Endothelial cell of umbilical vein (primary cell): ENCODE results near the gene NT5DC1. TPM values are rescaled to one million over a fixed set of nuclear protein-coding genes. Genes with fewer than 3 reads are reported as not detected.

ENCODE experiments used
- BruUV-seq: library from RNA; stranded (reverse); fragments of 400-500 nt; replicated peaks from 2 replicates; lab custom pipeline; 2021; lab: Mats Ljungman, UMichigan
- CTCF ChIA-PET: fragments of 300-600, 350-600 bp; sonication (Branson Sonifier 250); formaldehyde crosslinking; loops from one replicate; lab custom pipeline; 2021; ENCODE audit warnings: antibody characterized with exemption, inconsistent platforms; lab: Charles Lee
- POLR2A ChIA-PET: fragments of 300-600, 350-600 bp; sonication (Branson Sonifier 250); formaldehyde crosslinking; loops from one replicate; lab custom pipeline; 2021; ENCODE audit warnings: antibody characterized with exemption, inconsistent platforms; lab: Charles Lee
- DNase-seq: peaks from one replicate; pipeline ENCODE4 v3.0.0-alpha.2; 2011; ENCODE audit warnings: low read depth, low spot score
- FAIRE-seq: peaks from 2 replicates; lab custom pipeline; 2011; peaks lifted over from hg19 to GRCh38; lab: Jason Lieb, UNC
- H2AFZ ChIP-seq: 2 replicates; pipeline ENCODE4 v1.6.0; 2012; ENCODE audit warnings: low read depth, low read length, control low read depth, inconsistent platforms
- H3K27ac ChIP-seq: 2 replicates; pipeline ENCODE4 v1.5.1; 2011; ENCODE audit warnings: low read depth, mild to moderate bottlenecking, control low read depth, low read length, moderate library complexity; ENCODE audit not compliant: insufficient read depth
- H3K27me3 ChIP-seq, 2 experiments: 2 replicates each; pipeline versions ENCODE4 v1.6.0 to v1.6.1; 2011; ENCODE audit warnings: low read length in 2 of 2, mixed read lengths in 1 of 2; ENCODE audit not compliant: control insufficient read depth in 2 of 2, insufficient read depth in 2 of 2
- H3K36me3 ChIP-seq, 2 experiments: 2 replicates in 1 of 2; 3 replicates in 1 of 2; pipeline ENCODE4 v1.5.1; 2011; ENCODE audit warnings: low read length in 2 of 2, mild to moderate bottlenecking in 1 of 2, moderate library complexity in 1 of 2; ENCODE audit not compliant: control insufficient read depth in 2 of 2, insufficient read depth in 2 of 2; ENCODE audit errors: extremely low read depth in 1 of 2
- H3K4me1 ChIP-seq: 3 replicates; pipeline ENCODE4 v1.5.1; 2011; ENCODE audit warnings: mild to moderate bottlenecking, low read length; ENCODE audit not compliant: control insufficient read depth, insufficient read depth; ENCODE audit errors: extremely low read depth
- H3K4me2 ChIP-seq: 2 replicates; pipeline ENCODE4 v1.6.1; 2011; ENCODE audit warnings: low read length, control low read depth, mixed read lengths; ENCODE audit not compliant: insufficient read depth
- H3K4me3 ChIP-seq, 3 experiments: fragments of 200-600 bp in 1 of 3; sonication (generic), shearing (Covaris generic) in 1 of 3; replicated peaks in 1 of 3; 2 replicates each; pipeline ENCODE4 v1.5.1; 2011 to 2016; ENCODE audit warnings: control low read depth in 3 of 3, low read length in 3 of 3, mild to moderate bottlenecking in 2 of 3, inconsistent platforms in 1 of 3, low read depth in 1 of 3, moderate library complexity in 1 of 3; ENCODE audit not compliant: insufficient read depth in 1 of 3
- H3K79me2 ChIP-seq: 2 replicates; pipeline ENCODE4 v1.6.0; 2012; ENCODE audit warnings: low read length, inconsistent platforms; ENCODE audit not compliant: control insufficient read depth, insufficient read depth
- H3K9ac ChIP-seq: replicated peaks from 2 replicates; pipeline ENCODE3; 2011; ENCODE audit warnings: low read length, control low read depth; ENCODE audit not compliant: insufficient read depth; ENCODE audit errors: extremely low read depth
- H3K9me1 ChIP-seq: replicated peaks from 3 replicates; pipeline ENCODE4 v1.6.0; 2011; ENCODE audit warnings: mild to moderate bottlenecking, low read length; ENCODE audit not compliant: control insufficient read depth, insufficient read depth; ENCODE audit errors: extremely low read depth
- H3K9me3 ChIP-seq: replicated peaks from 2 replicates; pipeline ENCODE4 v1.5.1; 2012; ENCODE audit warnings: low read length, inconsistent platforms; ENCODE audit not compliant: control insufficient read depth, insufficient read depth
- H4K20me1 ChIP-seq: replicated peaks from 2 replicates; pipeline ENCODE3; 2011; ENCODE audit warnings: mild to moderate bottlenecking, low read length; ENCODE audit not compliant: control insufficient read depth, insufficient read depth; ENCODE audit errors: extremely low read depth
- EZH2 ChIP-seq: IDR thresholded peaks from 2 replicates; pipeline ENCODE4 v1.6.1; 2012; ENCODE audit warnings: borderline replicate concordance, low read depth, mild to moderate bottlenecking, moderate library complexity, low read length, inconsistent platforms; ENCODE audit not compliant: severe bottlenecking
- FOS ChIP-seq: IDR thresholded peaks from 2 replicates; pipeline ENCODE4 v1.6.1; 2011; ENCODE audit warnings: mild to moderate bottlenecking, low read length, moderate library complexity, borderline replicate concordance; ENCODE audit not compliant: insufficient read depth
- GATA2 ChIP-seq: IDR thresholded peaks from 2 replicates; pipeline ENCODE4 v1.7.0; 2011; ENCODE audit warnings: low read depth, mild to moderate bottlenecking, moderate library complexity, mixed read lengths, low read length; ENCODE audit not compliant: insufficient read length, insufficient read depth
- JUN ChIP-seq: IDR thresholded peaks from 2 replicates; pipeline ENCODE4 v1.6.1; 2011; ENCODE audit warnings: borderline replicate concordance, low read depth; ENCODE audit not compliant: insufficient read length, insufficient read depth
- MYC ChIP-seq: IDR thresholded peaks from one replicate; pipeline ENCODE4 v1.6.1; 2011; ENCODE audit warnings: mild to moderate bottlenecking, low read depth, low read length
- POLR2A ChIP-seq: IDR thresholded peaks from 2 replicates; pipeline ENCODE4 v1.6.1; 2012; ENCODE audit warnings: low read depth, mild to moderate bottlenecking, control low read depth, low read length
- dilution Hi-C: fragments of 300-500 bp; cut with MboI; formaldehyde crosslinking; loops from one replicate; pipeline ENCODE4 v1.15.0; 2019; ENCODE audit warnings: low sequenced_read_pairs; ENCODE audit not compliant: extremely low pct_ligation_motif_present
- intact Hi-C: fragments of 100-400 bp; cut with micrococcal nuclease; formaldehyde crosslinking; loops from one replicate; pipeline ENCODE4 v1.10.0; 2022
- polyA plus RNA-seq, 4 experiments: library from polyadenylated mRNA; depleted of rRNA in 3 of 4; stranded (reverse) in 3 of 4; unstranded in 1 of 4; fragments of >200 nt; gene quantifications; 2 replicates each; pipeline versions ENCODE4 v1.2.1 to v1.2.3, GENCODE V29; 2011 to 2012; ENCODE audit warnings: missing spikeins in 1 of 4
- total RNA-seq: library from RNA; stranded (reverse); gene quantifications from 2 replicates; pipeline ENCODE4 v1.2.3, GENCODE V29; 2021
- TF ChIP-seq, protein P1 (sequence below): IDR thresholded peaks from 2 replicates; pipeline ENCODE4 v1.6.1; 2011; ENCODE audit not compliant: insufficient read depth, insufficient read length
- TF ChIP-seq, protein P2 (sequence below), 2 donors: IDR thresholded peaks; 1 replicate in 1 of 2; 2 replicates in 1 of 2; pipeline ENCODE4 v1.5.1; 2011; ENCODE audit warnings: low read length in 2 of 2, mild to moderate bottlenecking in 2 of 2, moderate library complexity in 2 of 2, control low read depth in 1 of 2, inconsistent platforms in 1 of 2, low read depth in 1 of 2; ENCODE audit not compliant: insufficient read depth in 1 of 2; ENCODE audit errors: extremely low read depth in 1 of 2

NT5DC1 gene
- total and polyA plus RNA-seq, 2 donors (not counting 3 experiments of a cell fraction or from before 2014, with no cell fraction given), result 11.3 to 24.3 TPM

DNA sequence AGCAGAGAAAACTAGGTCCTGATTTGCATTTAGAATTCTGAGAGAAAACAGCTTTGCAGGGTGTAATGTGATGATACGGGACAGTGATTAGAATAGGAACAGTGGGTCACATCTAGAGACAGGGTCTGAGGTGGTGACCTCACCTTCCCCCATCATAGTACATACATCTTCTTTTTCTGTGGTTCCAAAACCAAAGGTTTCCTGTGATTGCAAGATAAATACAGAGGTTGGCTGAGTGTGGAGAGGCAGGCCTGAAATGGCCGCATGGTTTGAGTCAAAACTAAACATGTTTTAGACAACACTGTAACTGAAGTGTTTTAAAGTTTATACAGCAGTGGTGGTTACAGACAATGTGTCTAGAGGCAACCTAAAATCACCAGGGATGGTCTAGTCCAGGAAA, 10.4 kb upstream of the NT5DC1 start:
- Histone ChIP-seq H3K9ac (no peak overlapping the region), H3K9me3 (no peaks in the 10 kb centered on the region), H3K4me1 (no peaks in the 10 kb centered on the region), H3K27me3 (no peaks in the 10 kb centered on the region), H3K4me3 (no peak overlapping the region), H3K79me2 (no peaks in the 10 kb centered on the region), H3K9me1 (no peaks in the 10 kb centered on the region), H4K20me1 (no peaks in the 10 kb centered on the region), H2AFZ (no peak overlapping the region), H3K36me3 (no peaks in the 10 kb centered on the region), H3K27ac (no peak overlapping the region), H3K4me2 (no peak overlapping the region)
- no TSS peak for BruUV-seq
- DNase-seq (no peak), FAIRE-seq (no peak)
- TF ChIP-seq JUN (no peak), GATA2 (no peak), EZH2 (no peak), MYC (no peak), FOS (no peak), POLR2A (no peak)
- TF ChIP-seq, protein P1, sequence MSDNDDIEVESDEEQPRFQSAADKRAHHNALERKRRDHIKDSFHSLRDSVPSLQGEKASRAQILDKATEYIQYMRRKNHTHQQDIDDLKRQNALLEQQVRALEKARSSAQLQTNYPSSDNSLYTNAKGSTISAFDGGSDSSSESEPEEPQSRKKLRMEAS, result no peak
- TF ChIP-seq, protein P2, sequence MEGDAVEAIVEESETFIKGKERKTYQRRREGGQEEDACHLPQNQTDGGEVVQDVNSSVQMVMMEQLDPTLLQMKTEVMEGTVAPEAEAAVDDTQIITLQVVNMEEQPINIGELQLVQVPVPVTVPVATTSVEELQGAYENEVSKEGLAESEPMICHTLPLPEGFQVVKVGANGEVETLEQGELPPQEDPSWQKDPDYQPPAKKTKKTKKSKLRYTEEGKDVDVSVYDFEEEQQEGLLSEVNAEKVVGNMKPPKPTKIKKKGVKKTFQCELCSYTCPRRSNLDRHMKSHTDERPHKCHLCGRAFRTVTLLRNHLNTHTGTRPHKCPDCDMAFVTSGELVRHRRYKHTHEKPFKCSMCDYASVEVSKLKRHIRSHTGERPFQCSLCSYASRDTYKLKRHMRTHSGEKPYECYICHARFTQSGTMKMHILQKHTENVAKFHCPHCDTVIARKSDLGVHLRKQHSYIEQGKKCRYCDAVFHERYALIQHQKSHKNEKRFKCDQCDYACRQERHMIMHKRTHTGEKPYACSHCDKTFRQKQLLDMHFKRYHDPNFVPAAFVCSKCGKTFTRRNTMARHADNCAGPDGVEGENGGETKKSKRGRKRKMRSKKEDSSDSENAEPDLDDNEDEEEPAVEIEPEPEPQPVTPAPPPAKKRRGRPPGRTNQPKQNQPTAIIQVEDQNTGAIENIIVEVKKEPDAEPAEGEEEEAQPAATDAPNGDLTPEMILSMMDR (IDR thresholded peaks at IDR 0.05; ENCODE audit: extremely low read depth in 1 of 2, insufficient read depth in 1 of 2, low read depth in 1 of 2, low read length in 2 of 2), result no peak
- ChIA-PET CTCF (interaction anchor here (1.9 to 2.0 kb wide), 2 partner anchors 79 to 82 kb away, joined by 7 to 16 read pairs; no protein-coding TSS in a partner anchor), POLR2A (no interaction called here)
- intact Hi-C loops, result no loop called here
- dilution Hi-C loops, result no loop called here
